Measurements from ENCODE around the gene MID1IP1. TPM values are rescaled to one million over a fixed set of nuclear protein-coding genes. Genes with fewer than 3 reads are reported as not detected.

MID1IP1 gene
- total and polyA plus RNA-seq, 9 donors: 14.5 to 80.9 (median 54.0) TPM

GRCh38 chrX:38811515-38812243 lies 10.4 kb downstream of the MID1IP1 start:
- H3K4me1 ChIP-seq (ENCODE audit: insufficient read depth): peaks cover 2% of the 10 kb centered on the region
- H3K36me3 ChIP-seq: no peaks in the 10 kb centered on the region
- H3K4me3 ChIP-seq: no peak overlapping the region
- no peaks in the 10 kb centered on the region for H3K9me3 ChIP-seq
- DNase-seq: no peak
- H3K27ac ChIP-seq: no peak overlapping the region
- no peaks in the 10 kb centered on the region for H3K27me3 ChIP-seq
- WGBS, 3 donors: 36 to 48% (median 45%) methylated on average over 3 of the region's 3 CpGs
- TF ChIP-seq POLR2A (IDR thresholded peaks at IDR 0.05): no peak
- TF ChIP-seq CTCF (IDR thresholded peaks at IDR 0.05): no peak
- no peak for TF ChIP-seq EP300 (IDR thresholded peaks at IDR 0.05)
- intact Hi-C loops (cut with DNase I): no loop called here

DNA sequence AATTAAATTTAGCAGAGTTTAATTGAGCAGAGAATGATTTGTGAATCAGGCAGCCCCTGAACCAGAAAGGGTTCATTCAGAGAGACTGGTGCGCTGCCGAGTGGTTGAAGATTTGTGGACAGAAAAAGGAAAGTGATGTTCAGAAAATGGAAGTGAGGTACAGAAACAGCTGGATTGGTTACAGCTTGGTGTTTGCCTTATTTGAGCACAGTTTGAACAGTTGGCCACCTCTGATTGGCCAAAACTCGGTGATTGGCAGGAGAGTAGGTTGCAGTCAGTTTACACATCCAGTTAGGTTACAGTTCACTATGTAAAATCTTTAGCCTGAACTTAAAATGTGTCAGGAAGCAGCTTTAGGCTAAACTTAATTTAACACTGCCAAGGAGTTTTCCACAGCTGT lies 14.9 kb downstream of the MID1IP1 start:
- 73 to 75% (median 74%) methylated on average over 3 of the region's 3 CpGs for WGBS, 3 donors
- Histone ChIP-seq H3K4me1 (ENCODE audit: insufficient read depth) (peaks cover 6% of the 10 kb centered on the region), H3K27ac (no peak overlapping the region), H3K27me3 (no peaks in the 10 kb centered on the region), H3K9me3 (no peaks in the 10 kb centered on the region), H3K36me3 (no peaks in the 10 kb centered on the region), H3K4me3 (no peak overlapping the region)
- DNase-seq: no peak
- no peak for TF ChIP-seq EP300 (IDR thresholded peaks at IDR 0.05)
- TF ChIP-seq POLR2A (IDR thresholded peaks at IDR 0.05): no peak
- no peak for TF ChIP-seq CTCF (IDR thresholded peaks at IDR 0.05)
- intact Hi-C loops (cut with DNase I): no loop called here

GRCh38 chrX:38817004-38817703 lies 15.9 kb downstream of the MID1IP1 start:
- Histone ChIP-seq H3K36me3 (no peaks in the 10 kb centered on the region), H3K27me3 (no peaks in the 10 kb centered on the region), H3K4me1 (ENCODE audit: insufficient read depth) (peaks cover 6% of the 10 kb centered on the region), H3K27ac (peak overlapping the region in 1 of 2 donors; percentile 36), H3K9me3 (no peaks in the 10 kb centered on the region), H3K4me3 (no peak overlapping the region)
- WGBS, 3 donors: 8 to 19% (median 10%) methylated on average over 2 of the region's 2 CpGs
- DNase-seq: peak; percentile 68 to 79 (median 74)
- TF ChIP-seq POLR2A (IDR thresholded peaks at IDR 0.05): no peak
- no peak for TF ChIP-seq CTCF (IDR thresholded peaks at IDR 0.05)
- no peak for TF ChIP-seq EP300 (IDR thresholded peaks at IDR 0.05)
- intact Hi-C loops (cut with DNase I): no loop called here

GRCh38 chrX:38819163-38819562 lies 17.9 kb downstream of the MID1IP1 start:
- WGBS, 3 donors: 86 to 98% (median 89%) methylated on average over 1 of the region's 1 CpG
- Histone ChIP-seq H3K36me3 (no peaks in the 10 kb centered on the region), H3K27ac (no peak overlapping the region), H3K4me3 (no peak overlapping the region), H3K4me1 (ENCODE audit: insufficient read depth) (peaks cover 6% of the 10 kb centered on the region), H3K9me3 (no peaks in the 10 kb centered on the region), H3K27me3 (no peaks in the 10 kb centered on the region)
- DNase-seq: no peak
- TF ChIP-seq POLR2A (IDR thresholded peaks at IDR 0.05) (no peak), EP300 (IDR thresholded peaks at IDR 0.05) (no peak), CTCF (IDR thresholded peaks at IDR 0.05) (no peak)
- intact Hi-C loops (cut with DNase I): no loop called here

Measured in ovary (tissue), 9 donors.